BE2C (cell line): ENCODE results near the gene SLC6A12.

ENCODE experiments used
- DNase-seq: peaks from one replicate; pipeline ENCODE4 v3.0.0-alpha.2; 2020
- H3K27me3 ChIP-seq: fragments of 250-450 bp; sonication (Bioruptor Pico); 2 replicates; pipeline ENCODE4 v1.5.1; 2020; ENCODE audit warnings: mild to moderate bottlenecking
- H3K36me3 ChIP-seq: fragments of 250-450 bp; sonication (Bioruptor Pico); 2 replicates; pipeline ENCODE4 v1.5.1; 2020; ENCODE audit warnings: mild to moderate bottlenecking
- H3K4me1 ChIP-seq: fragments of 250-450 bp; sonication (Bioruptor Pico); 2 replicates; pipeline ENCODE4 v1.5.1; 2020
- H3K4me3 ChIP-seq: 2 replicates; pipeline ENCODE4 v1.5.1; 2011; ENCODE audit warnings: low read depth, low read length
- H3K9me3 ChIP-seq: fragments of 250-450 bp; sonication (Bioruptor Pico); 2 replicates; pipeline ENCODE4 v1.5.1; 2020
- TF ChIP-seq, protein P1 (sequence below): IDR thresholded peaks from 2 replicates; pipeline ENCODE4 v1.5.1; 2012; ENCODE audit warnings: mild to moderate bottlenecking, low read depth, low read length

Gene SLC6A12

DNA sequence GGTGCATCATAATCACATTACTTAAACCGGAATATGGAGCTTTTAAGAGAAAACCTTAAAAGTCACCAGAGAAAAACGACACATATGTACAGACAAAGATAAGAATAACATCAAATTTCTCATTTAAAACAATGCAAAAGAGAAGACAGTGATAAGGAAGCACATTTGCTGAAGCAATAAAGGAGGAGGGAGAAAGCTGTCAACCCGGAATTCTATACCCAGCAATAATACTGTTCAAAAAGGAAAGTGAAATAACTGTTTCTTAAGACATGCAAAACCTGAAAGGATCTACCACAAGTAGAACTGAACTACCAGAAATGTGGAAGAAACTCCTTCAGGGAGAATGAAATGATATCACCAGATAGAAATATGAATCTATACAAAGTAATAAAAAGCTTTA is 33.3 kb upstream of the SLC6A12 start:
- TF ChIP-seq, protein P1, sequence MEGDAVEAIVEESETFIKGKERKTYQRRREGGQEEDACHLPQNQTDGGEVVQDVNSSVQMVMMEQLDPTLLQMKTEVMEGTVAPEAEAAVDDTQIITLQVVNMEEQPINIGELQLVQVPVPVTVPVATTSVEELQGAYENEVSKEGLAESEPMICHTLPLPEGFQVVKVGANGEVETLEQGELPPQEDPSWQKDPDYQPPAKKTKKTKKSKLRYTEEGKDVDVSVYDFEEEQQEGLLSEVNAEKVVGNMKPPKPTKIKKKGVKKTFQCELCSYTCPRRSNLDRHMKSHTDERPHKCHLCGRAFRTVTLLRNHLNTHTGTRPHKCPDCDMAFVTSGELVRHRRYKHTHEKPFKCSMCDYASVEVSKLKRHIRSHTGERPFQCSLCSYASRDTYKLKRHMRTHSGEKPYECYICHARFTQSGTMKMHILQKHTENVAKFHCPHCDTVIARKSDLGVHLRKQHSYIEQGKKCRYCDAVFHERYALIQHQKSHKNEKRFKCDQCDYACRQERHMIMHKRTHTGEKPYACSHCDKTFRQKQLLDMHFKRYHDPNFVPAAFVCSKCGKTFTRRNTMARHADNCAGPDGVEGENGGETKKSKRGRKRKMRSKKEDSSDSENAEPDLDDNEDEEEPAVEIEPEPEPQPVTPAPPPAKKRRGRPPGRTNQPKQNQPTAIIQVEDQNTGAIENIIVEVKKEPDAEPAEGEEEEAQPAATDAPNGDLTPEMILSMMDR: no peak
- Histone ChIP-seq H3K36me3 (no peaks in the 10 kb centered on the region), H3K9me3 (no peaks in the 10 kb centered on the region), H3K4me1 (no peaks in the 10 kb centered on the region), H3K4me3 (no peak overlapping the region), H3K27me3 (no peaks in the 10 kb centered on the region)
- no peak for DNase-seq

DNA sequence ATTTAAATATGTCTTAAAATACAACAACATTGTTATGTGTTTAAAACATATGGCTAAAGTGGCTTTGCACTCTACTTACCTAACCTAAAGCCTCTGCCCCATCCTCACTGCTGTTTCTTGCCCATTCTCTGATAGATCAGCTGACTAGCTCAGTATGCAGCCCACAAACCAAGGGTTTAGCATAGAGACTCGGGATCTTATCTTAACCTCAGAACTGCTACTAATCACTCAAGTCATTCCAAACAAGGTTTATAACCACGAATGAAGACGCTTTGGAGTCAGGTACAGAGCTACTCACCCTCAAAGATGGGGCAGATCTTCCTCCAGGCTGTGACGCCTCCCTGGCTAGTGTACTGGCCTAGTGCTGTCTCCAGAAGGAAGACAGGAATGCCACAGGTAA is 29.4 kb upstream of the SLC6A12 start:
- no peaks in the 10 kb centered on the region for H3K9me3 ChIP-seq
- no peak for DNase-seq
- H3K4me3 ChIP-seq: no peak overlapping the region
- TF ChIP-seq, protein P1: no peak
- no peaks in the 10 kb centered on the region for H3K4me1 ChIP-seq
- H3K27me3 ChIP-seq: no peaks in the 10 kb centered on the region
- H3K36me3 ChIP-seq: no peaks in the 10 kb centered on the region

DNA sequence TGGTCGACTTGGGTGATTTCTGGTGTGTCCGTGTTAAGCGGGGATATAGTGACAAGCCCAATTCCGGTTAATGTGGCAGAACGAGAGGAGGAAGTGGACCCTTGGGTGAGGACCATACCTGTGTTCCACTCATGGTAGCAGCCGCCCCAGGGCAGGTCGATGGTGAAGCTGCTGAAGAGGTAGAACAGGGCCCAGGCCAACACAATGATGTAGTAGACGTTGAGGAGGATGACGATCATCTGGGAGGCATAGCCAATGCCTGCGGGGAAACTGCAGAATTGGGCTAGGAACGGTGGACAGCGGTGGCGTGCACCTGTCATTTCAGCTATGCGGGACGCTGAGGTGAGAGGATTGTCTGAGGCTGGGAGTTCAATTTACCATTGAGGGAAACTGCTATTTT is 28.5 kb upstream of the SLC6A12 start:
- Histone ChIP-seq H3K4me1 (no peaks in the 10 kb centered on the region), H3K4me3 (no peak overlapping the region), H3K9me3 (no peaks in the 10 kb centered on the region), H3K36me3 (no peaks in the 10 kb centered on the region), H3K27me3 (no peaks in the 10 kb centered on the region)
- TF ChIP-seq, protein P1: no peak
- no peak for DNase-seq

DNA sequence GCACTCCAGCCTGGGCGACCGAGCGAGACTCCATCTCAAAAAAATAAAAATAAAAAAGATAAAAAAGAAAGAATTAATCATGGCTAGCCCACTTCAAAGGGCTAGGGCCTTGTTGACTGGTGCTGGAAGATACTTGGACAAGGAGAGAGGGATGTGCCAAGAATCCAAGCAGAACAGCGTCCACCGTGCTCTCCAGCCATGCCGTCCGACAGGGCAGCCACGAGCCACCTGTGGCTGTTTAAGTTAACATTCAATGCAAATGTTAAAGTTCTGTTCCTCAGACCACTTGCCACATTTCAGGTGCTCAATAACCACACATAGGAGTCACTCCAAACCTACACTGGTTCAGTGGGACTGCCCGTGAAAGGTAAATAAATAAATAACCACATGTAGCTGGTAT is 27.3 kb upstream of the SLC6A12 start:
- Histone ChIP-seq H3K27me3 (no peaks in the 10 kb centered on the region), H3K4me3 (no peak overlapping the region), H3K36me3 (no peaks in the 10 kb centered on the region), H3K4me1 (no peaks in the 10 kb centered on the region), H3K9me3 (no peaks in the 10 kb centered on the region; the same call in 1 of the 2 replicates)
- no peak for DNase-seq
- TF ChIP-seq, protein P1: no peak

DNA sequence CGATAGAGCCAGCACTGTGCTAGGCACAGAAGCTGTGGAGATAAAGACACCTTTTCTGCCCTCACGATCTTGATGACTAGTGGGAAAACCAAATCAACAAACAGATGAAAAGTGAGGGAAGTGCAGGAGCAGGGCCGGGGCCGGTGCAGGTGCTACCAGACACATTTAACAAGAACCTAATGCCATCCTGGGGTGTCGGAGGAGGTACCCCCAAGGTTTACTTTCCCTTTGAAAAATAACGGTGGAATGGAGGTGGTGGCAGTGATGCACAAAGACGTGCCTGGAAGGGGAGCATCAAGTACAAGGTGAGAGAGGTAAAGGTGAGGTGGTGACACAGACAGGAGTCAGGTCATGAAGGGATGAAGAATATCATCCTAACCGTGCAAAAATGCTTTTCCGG is 26.6 kb upstream of the SLC6A12 start:
- Histone ChIP-seq H3K27me3 (no peaks in the 10 kb centered on the region), H3K4me3 (no peak overlapping the region), H3K9me3 (no peaks in the 10 kb centered on the region; the same call in 1 of the 2 replicates), H3K4me1 (no peaks in the 10 kb centered on the region), H3K36me3 (no peaks in the 10 kb centered on the region)
- no peak for DNase-seq
- TF ChIP-seq, protein P1: no peak

DNA sequence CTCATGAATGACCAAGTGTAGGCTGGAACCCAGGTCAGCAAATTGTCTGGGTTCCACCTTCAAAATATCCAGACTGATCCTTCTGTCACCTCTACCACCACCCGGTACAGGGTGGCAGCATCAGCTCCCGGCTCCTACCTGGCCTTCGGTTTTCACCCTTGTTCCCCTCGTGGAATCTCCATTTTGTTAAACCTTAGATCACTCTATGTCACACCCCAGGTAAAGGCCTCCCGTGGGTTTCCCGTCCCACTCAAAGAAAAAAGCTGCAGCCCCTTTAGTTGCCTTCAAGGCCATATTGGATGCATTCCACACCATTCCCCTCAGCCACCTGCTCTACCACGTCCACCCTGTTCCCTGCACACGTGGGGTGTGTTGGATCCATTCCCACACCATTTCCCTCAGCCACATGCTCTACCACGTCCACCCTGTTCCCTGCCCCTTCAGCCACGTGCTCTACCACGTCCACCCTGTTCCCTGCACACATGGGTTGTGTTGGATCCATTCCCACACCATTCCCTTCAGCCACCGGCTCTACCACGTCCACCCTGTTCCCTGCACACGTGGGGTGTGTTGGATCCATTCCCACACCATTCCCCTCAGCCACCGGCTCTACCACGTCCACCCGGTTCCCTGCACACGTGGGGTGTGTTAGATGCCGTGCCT is 24.9 kb upstream of the SLC6A12 start:
- TF ChIP-seq, protein P1: no peak
- H3K4me1 ChIP-seq: no peaks in the 10 kb centered on the region
- no peaks in the 10 kb centered on the region; the same call in 1 of the 2 replicates for H3K9me3 ChIP-seq
- no peaks in the 10 kb centered on the region for H3K36me3 ChIP-seq
- no peaks in the 10 kb centered on the region for H3K27me3 ChIP-seq
- no peak for DNase-seq
- no peak overlapping the region for H3K4me3 ChIP-seq
